ENCODE data around the gene OCSTAMP.

OCSTAMP gene

GRCh38 chr20:46551522-46552381 is 1.3 kb upstream of the OCSTAMP start:
- no peak for DNase-seq

GRCh38 chr20:46549188-46549972 is 1.1 kb downstream of the OCSTAMP start:
- no peak for DNase-seq

GRCh38 chr20:46548688-46549087 is 1.8 kb downstream of the OCSTAMP start:
- no peak for DNase-seq

- no peak for DNase-seq
Observed at GRCh38 chr20:46547995-46548394, 2.5 kb downstream of the OCSTAMP start.

GRCh38 chr20:46546936-46547335 is 3.5 kb downstream of the OCSTAMP start:
- DNase-seq = no peak

GRCh38 chr20:46546298-46546697 is 4.2 kb downstream of the OCSTAMP start:
- DNase-seq = no peak

- DNase-seq = no peak
Observed at GRCh38 chr20:46545827-46546138, 4.7 kb downstream of the OCSTAMP start.

GRCh38 chr20:46545077-46545826 is 5.2 kb downstream of the OCSTAMP start:
- DNase-seq = no peak

- DNase-seq = no peak
Observed at GRCh38 chr20:46544576-46544975, 5.9 kb downstream of the OCSTAMP start.

GRCh38 chr20:46543959-46544358 is 6.5 kb downstream of the OCSTAMP start:
- DNase-seq = no peak

- DNase-seq = no peak
Observed at GRCh38 chr20:46543033-46543432, 7.4 kb downstream of the OCSTAMP start.

GRCh38 chr20:46541229-46541935 is 9.1 kb downstream of the OCSTAMP start:
- DNase-seq = no peak

GRCh38 chr20:46539113-46539512 is 11.3 kb downstream of the OCSTAMP start:
- DNase-seq = no peak

- DNase-seq = no peak
Observed at GRCh38 chr20:46530640-46531039, 19.8 kb downstream of the OCSTAMP start.

- DNase-seq = no peak
Observed at GRCh38 chr20:46523696-46524328, 26.6 kb downstream of the OCSTAMP start.

GRCh38 chr20:46523108-46523507 is 27.3 kb downstream of the OCSTAMP start:
- no peak for DNase-seq

- DNase-seq = peak; percentile 54
Observed at GRCh38 chr20:46520976-46521579, 29.4 kb downstream of the OCSTAMP start.

GRCh38 chr20:46520540-46520939 is 29.9 kb downstream of the OCSTAMP start:
- DNase-seq = no peak

GRCh38 chr20:46519471-46520068 is 30.9 kb downstream of the OCSTAMP start:
- DNase-seq = no peak

- peak; percentile 88 for DNase-seq
Observed at GRCh38 chr20:46512943-46513844, 37.3 kb downstream of the OCSTAMP start, which contains the start of gene ZNF334. TSS of gene ZNF334 (minus strand) at chr20:46513559. CDS start at chr20:46512102, 1,457 bp downstream.

Measured in NCI-H1092 treated with DMSO at 0.1 percent for 48 hours (cell line).